Stomach smooth muscle (tissue), 2 donors: ENCODE measurements around the gene ZNF57.
"Not testable (repeated sequence)": the region's sequence is repeated elsewhere in the genome, so short reads cannot be mapped to it uniquely, and the experiment has no call there.

Experiments used
- H3K27ac ChIP-seq: one replicate; pipeline ENCODE4 v1.7.0; 2013; ENCODE audit warnings: mild to moderate bottlenecking, low read length, inconsistent platforms
- H3K27me3 ChIP-seq, 2 donors: one replicate each; pipeline ENCODE4 v1.7.0; 2013; ENCODE audit warnings: low read length in 2 of 2; ENCODE audit not compliant: insufficient read depth in 2 of 2, control insufficient read depth in 1 of 2
- H3K36me3 ChIP-seq, 2 donors: one replicate each; pipeline ENCODE4 v1.7.0; 2013; ENCODE audit warnings: low read length in 2 of 2; ENCODE audit not compliant: control insufficient read depth in 2 of 2, insufficient read depth in 2 of 2
- H3K4me1 ChIP-seq: one replicate; pipeline ENCODE4 v1.7.0; 2013; ENCODE audit warnings: low read length; ENCODE audit not compliant: control insufficient read depth, insufficient read depth
- H3K4me3 ChIP-seq, 2 donors: one replicate each; pipeline ENCODE4 v1.7.0; 2013; ENCODE audit warnings: low read length in 2 of 2
- H3K9ac ChIP-seq, 2 donors: one replicate each; pipeline ENCODE4 v1.7.0; 2013; ENCODE audit warnings: low read length in 2 of 2, mild to moderate bottlenecking in 1 of 2
- H3K9me3 ChIP-seq, 2 donors: one replicate each; pipeline ENCODE4 v1.7.0; 2013; ENCODE audit warnings: low read length in 2 of 2; ENCODE audit not compliant: control insufficient read depth in 2 of 2
- donor health status: healthy.
- donor health status: Pancreatic carcinoma.

The ZNF57 gene

GRCh38 chr19:2902590-2903218, 2.0 kb downstream of the ZNF57 start:
- no peak overlapping the region for H3K9ac ChIP-seq
- H3K4me3 ChIP-seq, result no peak overlapping the region

GRCh38 chr19:2903326-2903725, 2.6 kb downstream of the ZNF57 start:
- H3K27ac ChIP-seq, H3K27me3 ChIP-seq, H3K36me3 ChIP-seq, H3K9ac ChIP-seq, H3K9me3 ChIP-seq, H3K4me3 ChIP-seq, H3K4me1 ChIP-seq: not testable (repeated sequence)

More at GRCh38 chr19:2902590-2903218, 2.0 kb downstream of the ZNF57 start:
- Histone ChIP-seq H3K36me3 (peaks cover 0 to 2% of the 10 kb centered on the region in 2 donors), H3K27ac (no peak overlapping the region), H3K27me3 (no peaks in the 10 kb centered on the region), H3K4me1 (peaks cover 9% of the 10 kb centered on the region), H3K9me3 (no peaks in the 10 kb centered on the region)

GRCh38 chr19:2905918-2906519, 5.3 kb downstream of the ZNF57 start:
- H3K27ac ChIP-seq, result no peak overlapping the region
- peaks cover 0 to 2% of the 10 kb centered on the region in 2 donors for H3K36me3 ChIP-seq
- H3K4me1 ChIP-seq, result peaks cover 5% of the 10 kb centered on the region
- no peaks in the 10 kb centered on the region for H3K9me3 ChIP-seq
- no peak overlapping the region for H3K9ac ChIP-seq
- no peaks in the 10 kb centered on the region for H3K27me3 ChIP-seq
- no peak overlapping the region for H3K4me3 ChIP-seq

GRCh38 chr19:2906631-2907195, 6.0 kb downstream of the ZNF57 start:
- peaks cover 3% of the 10 kb centered on the region for H3K4me1 ChIP-seq
- peaks cover 0 to 2% of the 10 kb centered on the region in 2 donors for H3K36me3 ChIP-seq
- no peak overlapping the region for H3K4me3 ChIP-seq
- H3K9ac ChIP-seq, result no peak overlapping the region
- H3K27me3 ChIP-seq, result no peaks in the 10 kb centered on the region
- H3K27ac ChIP-seq, result no peak overlapping the region
- H3K9me3 ChIP-seq, result no peaks in the 10 kb centered on the region

GRCh38 chr19:2912306-2912705, 11.6 kb downstream of the ZNF57 start:
- Histone ChIP-seq H3K27ac (no peak overlapping the region), H3K9ac (no peak overlapping the region), H3K4me3 (no peak overlapping the region), H3K36me3 (peaks cover 6 to 10% of the 10 kb centered on the region in 2 donors), H3K4me1 (no peaks in the 10 kb centered on the region), H3K9me3 (peaks cover 4 to 5% of the 10 kb centered on the region in 2 donors), H3K27me3 (no peaks in the 10 kb centered on the region)

GRCh38 chr19:2917275-2918184, 16.8 kb downstream of the ZNF57 start:
- Histone ChIP-seq H3K27me3 (no peaks in the 10 kb centered on the region), H3K36me3 (peaks cover 16 to 21% of the 10 kb centered on the region in 2 donors), H3K27ac (no peak overlapping the region), H3K4me1 (no peaks in the 10 kb centered on the region), H3K4me3 (no peak overlapping the region), H3K9me3 (peaks cover 6 to 12% of the 10 kb centered on the region in 2 donors), H3K9ac (no peak overlapping the region)

- Histone ChIP-seq H3K4me3 (no peak overlapping the region), H3K27me3 (no peaks in the 10 kb centered on the region), H3K4me1 (no peaks in the 10 kb centered on the region), H3K9ac (no peak overlapping the region), H3K27ac (no peak overlapping the region), H3K9me3 (peaks cover 0 to under 1% of the 10 kb centered on the region in 2 donors), H3K36me3 (peaks cover 3 to 4% of the 10 kb centered on the region in 2 donors)
Measured at GRCh38 chr19:2922987-2923386, 22.3 kb downstream of the ZNF57 start.

GRCh38 chr19:2923510-2923909, 22.8 kb downstream of the ZNF57 start:
- H3K36me3 ChIP-seq, result no peaks in the 10 kb centered on the region
- H3K27me3 ChIP-seq, result no peaks in the 10 kb centered on the region
- no peak overlapping the region for H3K4me3 ChIP-seq
- no peak overlapping the region for H3K27ac ChIP-seq
- H3K9me3 ChIP-seq, result no peaks in the 10 kb centered on the region
- H3K9ac ChIP-seq, result no peak overlapping the region
- H3K4me1 ChIP-seq, result no peaks in the 10 kb centered on the region

GRCh38 chr19:2926341-2927031, 25.8 kb downstream of the ZNF57 start:
- no peaks in the 10 kb centered on the region for H3K27me3 ChIP-seq
- H3K27ac ChIP-seq, result no peak overlapping the region
- no peaks in the 10 kb centered on the region for H3K4me1 ChIP-seq
- H3K36me3 ChIP-seq, result peaks cover 0 to 2% of the 10 kb centered on the region in 2 donors
- H3K9me3 ChIP-seq, result peaks cover 4 to 6% of the 10 kb centered on the region in 2 donors
- H3K9ac ChIP-seq, result no peak overlapping the region
- H3K4me3 ChIP-seq, result no peak overlapping the region

- Histone ChIP-seq H3K4me1 (no peaks in the 10 kb centered on the region), H3K36me3 (peaks cover 0 to 2% of the 10 kb centered on the region in 2 donors), H3K27me3 (no peaks in the 10 kb centered on the region), H3K9me3 (peaks cover 4 to 8% of the 10 kb centered on the region in 2 donors), H3K27ac (no peak overlapping the region), H3K9ac (no peak overlapping the region), H3K4me3 (no peak overlapping the region)
Measured at GRCh38 chr19:2927032-2927430, 26.3 kb downstream of the ZNF57 start.
